Measurements from ENCODE around the gene C16orf74.

- TF ChIP-seq CTCF (IDR thresholded peaks at IDR 0.05; ENCODE audit: poor library complexity) (no peak), EZH2 (IDR thresholded peaks at IDR 0.05; ENCODE audit: borderline replicate concordance) (no peak)
These were observed 22.1 kb upstream of the C16orf74 start for GRCh38 chr16:85773044-85773443.
